ENCODE results near the gene CDK2AP2.

DNA sequence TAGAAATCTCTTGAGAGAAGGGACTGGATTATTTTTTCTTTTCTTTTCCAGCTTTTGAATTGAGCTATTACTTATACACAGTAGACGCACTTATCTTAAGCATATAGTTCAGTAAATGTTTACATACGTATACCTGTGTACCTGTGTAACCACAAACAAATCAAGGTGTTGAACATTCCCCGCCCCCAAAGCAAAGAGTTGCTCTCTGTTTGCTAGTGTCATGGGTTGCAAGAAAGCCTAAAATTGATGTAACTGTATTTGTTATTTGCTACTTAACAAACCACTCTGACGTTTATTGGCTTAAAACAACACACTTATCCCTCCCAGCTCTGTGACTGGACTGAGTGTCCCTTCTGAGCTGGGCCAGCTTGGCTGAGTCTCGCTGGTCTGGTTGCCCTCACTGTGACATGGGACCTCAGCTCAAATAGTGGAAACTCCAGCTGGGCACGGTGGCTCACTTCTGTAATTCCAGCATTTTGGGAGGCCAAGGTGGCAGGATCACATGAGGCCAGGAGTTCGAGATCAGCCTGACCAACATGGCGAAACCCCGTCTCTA lies 40.7 kb upstream of the CDK2AP2 start:
- TF ChIP-seq, protein P1, sequence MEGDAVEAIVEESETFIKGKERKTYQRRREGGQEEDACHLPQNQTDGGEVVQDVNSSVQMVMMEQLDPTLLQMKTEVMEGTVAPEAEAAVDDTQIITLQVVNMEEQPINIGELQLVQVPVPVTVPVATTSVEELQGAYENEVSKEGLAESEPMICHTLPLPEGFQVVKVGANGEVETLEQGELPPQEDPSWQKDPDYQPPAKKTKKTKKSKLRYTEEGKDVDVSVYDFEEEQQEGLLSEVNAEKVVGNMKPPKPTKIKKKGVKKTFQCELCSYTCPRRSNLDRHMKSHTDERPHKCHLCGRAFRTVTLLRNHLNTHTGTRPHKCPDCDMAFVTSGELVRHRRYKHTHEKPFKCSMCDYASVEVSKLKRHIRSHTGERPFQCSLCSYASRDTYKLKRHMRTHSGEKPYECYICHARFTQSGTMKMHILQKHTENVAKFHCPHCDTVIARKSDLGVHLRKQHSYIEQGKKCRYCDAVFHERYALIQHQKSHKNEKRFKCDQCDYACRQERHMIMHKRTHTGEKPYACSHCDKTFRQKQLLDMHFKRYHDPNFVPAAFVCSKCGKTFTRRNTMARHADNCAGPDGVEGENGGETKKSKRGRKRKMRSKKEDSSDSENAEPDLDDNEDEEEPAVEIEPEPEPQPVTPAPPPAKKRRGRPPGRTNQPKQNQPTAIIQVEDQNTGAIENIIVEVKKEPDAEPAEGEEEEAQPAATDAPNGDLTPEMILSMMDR (IDR thresholded peaks at IDR 0.05; ENCODE audit: low read depth, low read length) = no peak
- no peak for TF ChIP-seq EZH2phosphoT487 (IDR thresholded peaks at IDR 0.05; ENCODE audit: low read depth)
